Measurements from ENCODE around the gene UBAC1. TPM values are rescaled to one million over a fixed set of nuclear protein-coding genes. Genes with fewer than 3 reads are reported as not detected.
A peak's percentile ranks its signal among the peaks of the same experiment; 100 is the strongest.

The UBAC1 gene
- total RNA-seq, 4 donors from 2014 or later = 47.6 to 63.2 (median 54.3) TPM

DNA sequence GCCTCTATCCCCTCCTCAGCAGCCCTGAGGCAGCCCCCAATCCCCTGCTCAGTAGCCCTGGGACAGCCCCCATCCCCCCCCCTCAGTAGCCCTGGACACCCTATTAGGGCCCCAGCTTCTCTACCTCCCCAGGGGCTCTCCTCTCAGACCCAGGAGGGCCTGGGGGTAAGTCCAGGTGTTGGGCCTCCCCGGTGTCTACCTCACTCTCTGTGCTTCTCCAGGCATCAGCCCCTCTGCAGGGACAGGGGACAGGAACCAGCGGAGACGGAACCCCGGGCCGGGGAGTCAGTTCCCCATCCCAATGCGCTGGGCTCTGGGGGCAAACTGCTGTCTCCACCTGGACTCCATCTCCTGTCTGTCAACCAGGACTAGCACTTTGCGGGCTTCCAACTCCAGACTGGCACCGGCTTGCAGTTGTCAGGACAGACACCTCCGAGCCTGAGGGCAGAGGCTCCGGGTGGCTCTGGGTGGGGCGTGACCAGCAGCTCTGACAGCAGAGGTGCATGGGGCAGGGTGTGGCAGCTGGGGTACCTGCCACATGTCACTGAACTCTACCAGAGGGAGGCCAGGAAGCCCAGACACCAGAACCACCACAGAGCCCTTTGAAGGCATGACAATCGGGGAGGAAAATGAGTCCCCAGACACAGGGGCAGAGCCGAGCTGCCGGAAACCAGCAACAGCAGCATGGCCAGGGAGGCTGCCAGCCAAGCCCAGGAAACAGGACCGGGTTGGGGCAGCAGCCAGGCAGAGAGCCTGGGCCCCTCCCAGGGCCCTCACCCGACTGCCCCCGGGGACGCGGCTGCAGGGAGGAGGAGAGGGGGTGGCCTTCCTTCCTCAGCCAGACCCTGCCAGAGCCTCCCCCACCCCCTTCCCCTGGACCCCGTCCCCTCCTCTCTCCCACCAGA, 17.7 kb upstream of the UBAC1 start:
- H3K9me3 ChIP-seq = no peaks in the 10 kb centered on the region

DNA sequence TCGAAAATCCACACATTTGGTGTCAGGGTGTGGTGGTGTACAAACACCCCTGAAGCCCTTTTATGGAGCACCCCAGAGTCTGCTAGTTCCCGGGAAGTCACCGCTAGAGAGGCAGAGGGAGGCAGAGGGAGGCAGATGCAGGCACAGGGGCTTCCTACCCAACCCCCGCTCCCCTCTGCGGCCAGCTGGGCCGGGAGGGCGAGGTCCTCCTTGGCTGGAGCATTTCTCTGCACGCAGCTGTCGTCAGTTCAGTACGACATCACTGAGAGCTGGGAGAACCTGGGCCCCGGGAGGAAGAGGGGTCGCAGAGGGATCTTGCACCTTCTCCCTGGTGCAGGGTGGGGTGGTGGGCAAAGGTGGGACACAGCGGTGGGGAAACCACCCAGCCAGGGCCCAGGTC, 15.8 kb upstream of the UBAC1 start:
- peaks cover 0 to 44% (median 0%) of the 10 kb centered on the region in 4 donors for H3K27me3 ChIP-seq
- no CpG with 5 or more reads among the region's 13 CpGs for WGBS, 2 donors
- no peaks in the 10 kb centered on the region for H3K9me3 ChIP-seq
- intact Hi-C loops (cut with DNase I) = loop anchor here (10.0 kb wide), 1 partner anchor 308 kb away; no protein-coding TSS in a partner anchor
- H3K27ac ChIP-seq = no peak overlapping the region
- DNase-seq = no peak
- no peaks in the 10 kb centered on the region for H3K36me3 ChIP-seq
- H3K4me3 ChIP-seq = no peak overlapping the region
- peaks cover 4 to 14% (median 9%) of the 10 kb centered on the region in 3 donors for H3K4me1 ChIP-seq
- TF ChIP-seq, protein P1, sequence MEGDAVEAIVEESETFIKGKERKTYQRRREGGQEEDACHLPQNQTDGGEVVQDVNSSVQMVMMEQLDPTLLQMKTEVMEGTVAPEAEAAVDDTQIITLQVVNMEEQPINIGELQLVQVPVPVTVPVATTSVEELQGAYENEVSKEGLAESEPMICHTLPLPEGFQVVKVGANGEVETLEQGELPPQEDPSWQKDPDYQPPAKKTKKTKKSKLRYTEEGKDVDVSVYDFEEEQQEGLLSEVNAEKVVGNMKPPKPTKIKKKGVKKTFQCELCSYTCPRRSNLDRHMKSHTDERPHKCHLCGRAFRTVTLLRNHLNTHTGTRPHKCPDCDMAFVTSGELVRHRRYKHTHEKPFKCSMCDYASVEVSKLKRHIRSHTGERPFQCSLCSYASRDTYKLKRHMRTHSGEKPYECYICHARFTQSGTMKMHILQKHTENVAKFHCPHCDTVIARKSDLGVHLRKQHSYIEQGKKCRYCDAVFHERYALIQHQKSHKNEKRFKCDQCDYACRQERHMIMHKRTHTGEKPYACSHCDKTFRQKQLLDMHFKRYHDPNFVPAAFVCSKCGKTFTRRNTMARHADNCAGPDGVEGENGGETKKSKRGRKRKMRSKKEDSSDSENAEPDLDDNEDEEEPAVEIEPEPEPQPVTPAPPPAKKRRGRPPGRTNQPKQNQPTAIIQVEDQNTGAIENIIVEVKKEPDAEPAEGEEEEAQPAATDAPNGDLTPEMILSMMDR (IDR thresholded peaks at IDR 0.05) = no peak
- no peak for TF ChIP-seq POLR2A (IDR thresholded peaks at IDR 0.05)

More for the DNA sequence above, 17.7 kb upstream of the UBAC1 start:
- H3K4me1 ChIP-seq = peaks cover 4 to 14% (median 9%) of the 10 kb centered on the region in 3 donors
- intact Hi-C loops (cut with DNase I) = loop anchor here (10.0 kb wide), 1 partner anchor 306 kb away; no protein-coding TSS in a partner anchor
- H3K36me3 ChIP-seq = no peaks in the 10 kb centered on the region
- TF ChIP-seq, protein P1 (IDR thresholded peaks at IDR 0.05) = no peak
- no peak for TF ChIP-seq POLR2A (IDR thresholded peaks at IDR 0.05)
- 0% methylated on average over 1 of the region's 20 CpGs; no CpG with 5 or more reads in 1 of the 2 donors for WGBS, 2 donors
- no peak for DNase-seq
- H3K4me3 ChIP-seq = no peak overlapping the region
- H3K27ac ChIP-seq = no peak overlapping the region
- H3K27me3 ChIP-seq = peaks cover 0 to 55% (median 0%) of the 10 kb centered on the region in 4 donors

DNA sequence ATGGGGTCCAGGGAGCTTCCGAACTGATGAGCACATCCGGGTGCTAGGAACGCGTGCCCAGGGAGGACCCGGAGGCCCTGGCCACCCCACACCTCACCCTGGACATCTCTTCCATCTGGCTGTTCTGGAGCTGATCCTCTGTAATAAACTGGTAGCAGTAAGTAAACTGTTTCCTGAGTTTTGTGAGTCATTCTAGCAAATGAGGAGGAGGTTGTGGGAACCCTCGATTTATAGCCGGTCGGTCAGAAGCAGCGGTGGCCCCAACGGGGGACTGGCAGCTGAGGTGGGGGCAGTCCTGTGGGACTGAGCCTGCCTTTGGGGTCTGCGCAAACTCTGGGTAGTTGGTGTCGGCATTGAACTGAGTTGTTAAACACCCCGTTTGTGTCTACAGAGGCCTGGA, 15.4 kb upstream of the UBAC1 start:
- peaks cover 0 to 44% (median 0%) of the 10 kb centered on the region in 4 donors for H3K27me3 ChIP-seq
- TF ChIP-seq, protein P1 (IDR thresholded peaks at IDR 0.05) = no peak
- no peak for TF ChIP-seq POLR2A (IDR thresholded peaks at IDR 0.05)
- intact Hi-C loops (cut with DNase I) = loop anchor here (10.0 kb wide), 1 partner anchor 308 kb away; no protein-coding TSS in a partner anchor
- no peak overlapping the region for H3K27ac ChIP-seq
- H3K9me3 ChIP-seq = no peaks in the 10 kb centered on the region
- WGBS, 2 donors = 78 to 81% methylated on average over 8 to 12 of the region's 13 CpGs
- no peak overlapping the region for H3K4me3 ChIP-seq
- no peak for DNase-seq
- peaks cover 4 to 14% (median 9%) of the 10 kb centered on the region in 3 donors for H3K4me1 ChIP-seq
- no peaks in the 10 kb centered on the region for H3K36me3 ChIP-seq

DNA sequence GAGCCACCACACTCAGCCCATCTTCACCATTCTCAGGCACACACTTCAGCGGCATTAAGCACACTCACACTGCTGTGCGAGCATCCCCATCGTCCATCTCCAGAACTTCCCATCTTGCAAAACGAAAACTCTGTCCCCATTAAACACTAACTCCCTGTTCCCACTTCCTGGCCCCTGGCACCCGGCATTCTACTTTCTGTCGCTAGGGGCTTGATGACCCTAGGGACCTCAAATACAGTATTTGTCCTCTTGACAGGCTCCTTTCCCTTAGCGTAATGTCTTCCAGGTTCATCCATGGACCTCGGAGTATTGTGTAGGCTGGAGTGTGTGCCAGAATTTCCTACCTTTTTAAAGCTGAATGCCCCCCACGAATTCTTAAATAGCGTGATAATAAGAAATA, 14.7 kb upstream of the UBAC1 start:
- Histone ChIP-seq H3K36me3 (no peaks in the 10 kb centered on the region), H3K27me3 (peaks cover 0 to 44% (median 0%) of the 10 kb centered on the region in 4 donors), H3K4me1 (peaks cover 4 to 14% (median 9%) of the 10 kb centered on the region in 3 donors), H3K9me3 (no peaks in the 10 kb centered on the region), H3K27ac (no peak overlapping the region), H3K4me3 (no peak overlapping the region)
- no peak for DNase-seq
- 79 to 85% methylated on average over 9 to 10 of the region's 10 CpGs for WGBS, 2 donors
- TF ChIP-seq, protein P1 (IDR thresholded peaks at IDR 0.05) = no peak
- no peak for TF ChIP-seq POLR2A (IDR thresholded peaks at IDR 0.05)
- intact Hi-C loops (cut with DNase I) = loop anchor here (10.0 kb wide), 1 partner anchor 309 kb away; no protein-coding TSS in a partner anchor

DNA sequence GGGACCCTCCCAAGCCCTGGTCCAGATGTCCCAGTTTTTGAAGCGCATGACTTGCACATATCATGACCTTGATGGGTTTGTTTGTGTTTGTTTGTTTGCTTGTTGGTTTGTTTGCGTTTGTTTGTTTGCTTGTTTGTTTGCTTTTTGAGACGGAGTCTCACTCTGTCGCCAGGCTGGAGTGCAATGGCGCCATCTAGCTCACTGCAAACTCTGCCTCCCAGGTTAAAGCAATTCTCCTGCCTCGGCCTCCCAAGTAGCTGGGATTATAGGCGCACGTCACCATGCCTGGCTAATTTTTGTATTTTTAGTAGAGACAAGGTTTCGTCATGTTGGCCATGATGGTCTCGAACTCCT, 13.0 kb upstream of the UBAC1 start:
- Histone ChIP-seq H3K36me3 (no peaks in the 10 kb centered on the region), H3K4me3 (no peak overlapping the region), H3K27me3 (peaks cover 0 to 27% (median 0%) of the 10 kb centered on the region in 4 donors), H3K4me1 (peaks cover 4 to 15% (median 6%) of the 10 kb centered on the region in 3 donors), H3K9me3 (no peaks in the 10 kb centered on the region), H3K27ac (no peak overlapping the region)
- no peak for TF ChIP-seq POLR2A (IDR thresholded peaks at IDR 0.05)
- TF ChIP-seq, protein P1 (IDR thresholded peaks at IDR 0.05) = peak in 1 of 6 experiments; percentile 7
- DNase-seq = no peak
- intact Hi-C loops (cut with DNase I) = loop anchor here (10.0 kb wide), 1 partner anchor 311 kb away; no protein-coding TSS in a partner anchor
- 54 to 64% methylated on average over 10 of the region's 10 CpGs for WGBS, 2 donors
